Dermis blood vessel endothelial cell (primary cell): ENCODE results near the gene TRIM33. TPM values are rescaled to one million over a fixed set of nuclear protein-coding genes. Genes with fewer than 3 reads are reported as not detected.

ENCODE experiments used
- DNase-seq: peaks from one replicate; pipeline ENCODE4 v3.0.0; 2010
- total RNA-seq: library from RNA; depleted of rRNA; stranded (reverse); fragments of >200 nt; gene quantifications from 2 replicates; pipeline ENCODE4 v1.2.3, GENCODE V29; 2014

Gene TRIM33
- total RNA-seq, 1 donor from 2014 or later, result 33.9 TPM

- DNase-seq, result no peak
These were observed 161.0 kb downstream of the TRIM33 start for GRCh38 chr1:114349891-114350605.

GRCh38 chr1:114347431-114348209, 163.4 kb downstream of the TRIM33 start:
- DNase-seq, result no peak

GRCh38 chr1:114346480-114347029, 164.4 kb downstream of the TRIM33 start:
- DNase-seq, result peak; percentile 97

GRCh38 chr1:114345930-114346479, 165.0 kb downstream of the TRIM33 start:
- DNase-seq, result peak; percentile 6

GRCh38 chr1:114344656-114345055, 166.3 kb downstream of the TRIM33 start:
- DNase-seq, result no peak

Other genes with a start within 250 kb of the TRIM33 start
- gene BCAS2, start 70.4 kb upstream of the TRIM33 start, total RNA-seq, result 43.2 and 51.5 TPM in 2 replicates
- 2.9 and 4.0 TPM in 2 replicates for gene DENND2C, start 158.8 kb upstream of the TRIM33 start, total RNA-seq
- not detected in 2 replicates for gene AMPD1, start 184.3 kb upstream of the TRIM33 start, total RNA-seq
- 77.9 and 96.6 TPM in 2 replicates for gene NRAS, start 205.6 kb upstream of the TRIM33 start, total RNA-seq
- 656 and 875 TPM in 2 replicates for gene CSDE1, start 246.8 kb upstream of the TRIM33 start, total RNA-seq